Osteoblast (primary cell): ENCODE data around the gene PPP2R5B. TPM values are rescaled to one million over a fixed set of nuclear protein-coding genes. Genes with fewer than 3 reads are reported as not detected.

Source experiments
- DNase-seq: peaks from one replicate; pipeline ENCODE4 v3.0.0; 2011; ENCODE audit warnings: low spot score, mixed read lengths; ENCODE audit not compliant: insufficient read length; ENCODE audit errors: missing footprints
- H2AFZ ChIP-seq: 2 replicates; pipeline ENCODE4 v1.6.0; 2011; ENCODE audit warnings: mild to moderate bottlenecking, low read length
- H3K27ac ChIP-seq: 2 replicates; pipeline ENCODE4 v1.5.1; 2011; ENCODE audit warnings: mild to moderate bottlenecking, low read depth, low read length, moderate library complexity
- H3K27me3 ChIP-seq: 2 replicates; pipeline ENCODE4 v1.6.0; 2012; ENCODE audit warnings: mild to moderate bottlenecking, control low read depth, inconsistent platforms, low read length, moderate library complexity; ENCODE audit not compliant: insufficient read depth
- H3K36me3 ChIP-seq: 2 replicates; pipeline ENCODE4 v1.5.1; 2011; ENCODE audit warnings: mild to moderate bottlenecking, low read length, control low read depth, moderate library complexity; ENCODE audit not compliant: insufficient read depth
- H3K4me1 ChIP-seq: 2 replicates; pipeline ENCODE4 v1.5.1; 2011; ENCODE audit warnings: mild to moderate bottlenecking, low read length, control low read depth, moderate library complexity; ENCODE audit not compliant: insufficient read depth
- H3K4me2 ChIP-seq: 2 replicates; pipeline ENCODE4 v1.6.0; 2011; ENCODE audit warnings: mild to moderate bottlenecking, low read length; ENCODE audit not compliant: insufficient read depth
- H3K4me3 ChIP-seq: fragments of 200-600 bp; sonication (generic); 3 replicates; pipeline ENCODE4 v1.5.1; 2012; ENCODE audit warnings: mild to moderate bottlenecking, low read length, inconsistent platforms; ENCODE audit not compliant: insufficient read depth
- H3K79me2 ChIP-seq: 2 replicates; pipeline ENCODE4 v1.6.0; 2012; ENCODE audit warnings: mild to moderate bottlenecking, low read length, control low read depth, inconsistent platforms; ENCODE audit not compliant: insufficient read depth
- H3K9me3 ChIP-seq: 2 replicates; pipeline ENCODE4 v1.5.1; 2011; ENCODE audit warnings: low read depth, low read length, control low read depth
- H4K20me1 ChIP-seq: 2 replicates; pipeline ENCODE4 v1.6.0; 2012; ENCODE audit warnings: mild to moderate bottlenecking, low read length, control low read depth; ENCODE audit not compliant: insufficient read depth
- CTCF ChIP-seq: IDR thresholded peaks from 2 replicates; pipeline ENCODE4 v1.5.1; 2011; ENCODE audit warnings: mild to moderate bottlenecking, low read depth, low read length, moderate library complexity; ENCODE audit errors: extremely low read depth
- total RNA-seq: library from RNA; depleted of rRNA; stranded (reverse); fragments of >200 nt; gene quantifications from 2 replicates; pipeline ENCODE4 v1.2.3, GENCODE V29; 2012

PPP2R5B gene
- total RNA-seq, 1 donor, result 6.2 TPM

- H3K36me3 ChIP-seq, result no peaks in the 10 kb centered on the region
Measured at GRCh38 chr11:64920124-64920523, 4.4 kb upstream of the PPP2R5B start.

GRCh38 chr11:64921384-64921783 is 3.1 kb upstream of the PPP2R5B start:
- no peaks in the 10 kb centered on the region for H4K20me1 ChIP-seq
- no peak overlapping the region for H2AFZ ChIP-seq
- no peaks in the 10 kb centered on the region for H3K9me3 ChIP-seq
- H3K4me1 ChIP-seq, result peaks cover 23% of the 10 kb centered on the region
- no peak overlapping the region for H3K4me2 ChIP-seq
- DNase-seq, result no peak
- no peaks in the 10 kb centered on the region for H3K36me3 ChIP-seq
- no peak overlapping the region for H3K4me3 ChIP-seq
- no peaks in the 10 kb centered on the region for H3K27me3 ChIP-seq
- TF ChIP-seq CTCF, result no peak
- no peak overlapping the region for H3K27ac ChIP-seq
- H3K79me2 ChIP-seq, result peaks cover 22% of the 10 kb centered on the region

More at GRCh38 chr11:64920124-64920523, 4.4 kb upstream of the PPP2R5B start:
- Histone ChIP-seq H3K27me3 (no peaks in the 10 kb centered on the region), H4K20me1 (no peaks in the 10 kb centered on the region), H2AFZ (no peak overlapping the region), H3K27ac (no peak overlapping the region), H3K4me3 (no peak overlapping the region), H3K4me2 (no peak overlapping the region), H3K79me2 (peaks cover 24% of the 10 kb centered on the region), H3K9me3 (no peaks in the 10 kb centered on the region), H3K4me1 (peaks cover 30% of the 10 kb centered on the region)
- no peak for TF ChIP-seq CTCF
- DNase-seq, result no peak

GRCh38 chr11:64923151-64923661 is 1.3 kb upstream of the PPP2R5B start:
- Histone ChIP-seq H3K9me3 (no peaks in the 10 kb centered on the region), H3K4me2 (no peak overlapping the region), H3K4me3 (no peak overlapping the region), H4K20me1 (no peaks in the 10 kb centered on the region), H2AFZ (peak overlapping the region; percentile 99), H3K79me2 (peaks cover 20% of the 10 kb centered on the region), H3K4me1 (peaks cover 11% of the 10 kb centered on the region), H3K27ac (peak overlapping the region; percentile 79), H3K27me3 (no peaks in the 10 kb centered on the region), H3K36me3 (peaks cover 4% of the 10 kb centered on the region)
- TF ChIP-seq CTCF, result no peak
- no peak for DNase-seq

- H2AFZ ChIP-seq, result peak overlapping the region; percentile 99
- H3K4me1 ChIP-seq, result peaks cover 9% of the 10 kb centered on the region
- H4K20me1 ChIP-seq, result no peaks in the 10 kb centered on the region
- TF ChIP-seq CTCF, result no peak
- H3K9me3 ChIP-seq, result no peaks in the 10 kb centered on the region
- peak overlapping the region; percentile 96 for H3K4me2 ChIP-seq
- H3K79me2 ChIP-seq, result peaks cover 20% of the 10 kb centered on the region
- H3K27me3 ChIP-seq, result no peaks in the 10 kb centered on the region
- H3K36me3 ChIP-seq, result peaks cover 10% of the 10 kb centered on the region
- H3K4me3 ChIP-seq, result peak overlapping the region; percentile 97
- DNase-seq, result peak; percentile 94
- H3K27ac ChIP-seq, result peak overlapping the region; percentile 79
Measured at GRCh38 chr11:64924910-64925284, 408 bp downstream of the PPP2R5B start.
